Glomerular endothelial cell (primary cell): ENCODE data around the gene GM2A. TPM values are rescaled to one million over a fixed set of nuclear protein-coding genes. Genes with fewer than 3 reads are reported as not detected.

Experiments
- DNase-seq: peaks from one replicate; pipeline ENCODE4 v3.0.0-alpha.2; 2011; ENCODE audit warnings: low read depth, low spot score; ENCODE audit errors: extremely low read depth
- total RNA-seq: library from RNA; depleted of rRNA; stranded (reverse); fragments of >200 nt; gene quantifications from 2 replicates; pipeline ENCODE4 v1.2.3, GENCODE V29; 2015

Gene GM2A
- total RNA-seq: 38.4 and 43.3 TPM in 2 replicates

GRCh38 chr5:151252762-151253604 is at the start of gene GM2A:
GM2A (plus strand) TSS chr5:151253185; CDS start chr5:151253217, 32 bp downstream.
- peak; percentile 91 for DNase-seq

GRCh38 chr5:151204051-151204450 is 48.9 kb upstream of the GM2A start:
- DNase-seq: no peak

DNA sequence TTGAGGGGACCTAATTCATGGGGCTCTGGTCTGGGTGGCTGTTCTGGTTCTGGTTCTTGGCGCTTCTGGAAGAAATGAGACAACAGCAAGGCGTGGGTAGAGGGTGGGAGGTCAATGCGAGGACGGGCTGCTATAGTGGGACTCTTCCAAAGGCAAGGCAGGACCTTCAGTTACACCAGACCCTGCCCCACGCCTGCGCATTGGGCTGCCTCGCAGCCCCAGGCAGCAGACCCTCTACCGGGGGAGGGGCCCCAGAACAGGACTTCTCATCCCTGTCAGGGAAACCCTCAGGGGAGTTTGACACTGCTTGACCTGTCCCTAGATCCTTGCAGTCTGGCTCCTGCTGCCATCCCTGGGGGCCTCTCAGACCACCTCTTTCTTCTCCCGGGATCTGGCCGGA is 47.6 kb upstream of the GM2A start:
- no peak for DNase-seq

- no peak for DNase-seq
Observed at GRCh38 chr5:151208481-151208914, 44.5 kb upstream of the GM2A start.

- no peak for DNase-seq
Observed at GRCh38 chr5:151212406-151212798, 40.6 kb upstream of the GM2A start.

- no peak for DNase-seq
Observed at GRCh38 chr5:151213803-151214613, 39.0 kb upstream of the GM2A start.

GRCh38 chr5:151214614-151215545 is 38.1 kb upstream of the GM2A start:
- DNase-seq: no peak

DNA sequence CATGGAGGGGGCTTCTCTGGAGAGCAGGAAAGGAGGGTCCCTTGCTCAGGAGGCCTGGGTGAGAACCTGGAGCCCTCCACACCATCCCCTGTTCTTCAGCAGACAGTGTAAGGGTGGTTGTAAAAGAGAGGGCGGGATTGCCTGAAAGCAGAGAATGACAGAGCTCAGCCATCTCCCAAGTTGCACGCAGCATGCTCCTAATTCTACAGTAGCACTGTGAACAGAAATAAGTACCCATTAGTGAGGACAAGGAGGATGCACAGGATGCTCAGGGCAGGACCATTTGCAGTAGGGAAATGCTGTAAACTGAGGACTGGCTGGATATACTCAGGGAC is 37.5 kb upstream of the GM2A start:
- no peak for DNase-seq

GRCh38 chr5:151216781-151217180 is 36.2 kb upstream of the GM2A start:
- no peak for DNase-seq

DNA sequence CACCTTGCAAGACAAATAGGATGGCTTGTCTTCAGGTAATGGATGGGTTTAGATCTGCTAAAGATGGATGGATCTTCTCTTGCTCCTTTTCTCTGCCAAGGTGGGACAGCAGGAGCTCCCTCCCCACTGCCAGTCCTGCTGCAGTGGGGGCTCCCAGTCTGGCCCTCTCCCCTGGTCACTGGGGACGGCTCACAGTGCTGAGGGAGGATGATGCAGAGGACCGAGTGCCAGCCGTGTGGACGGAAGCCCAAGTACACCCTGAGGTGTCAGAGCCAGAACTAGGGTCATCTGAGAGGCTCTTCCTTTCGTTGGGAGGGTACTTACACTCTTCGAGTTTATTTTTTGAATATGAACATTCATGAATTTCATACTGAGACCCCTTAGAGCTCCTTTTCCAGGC is 34.8 kb upstream of the GM2A start:
- no peak for DNase-seq

DNA sequence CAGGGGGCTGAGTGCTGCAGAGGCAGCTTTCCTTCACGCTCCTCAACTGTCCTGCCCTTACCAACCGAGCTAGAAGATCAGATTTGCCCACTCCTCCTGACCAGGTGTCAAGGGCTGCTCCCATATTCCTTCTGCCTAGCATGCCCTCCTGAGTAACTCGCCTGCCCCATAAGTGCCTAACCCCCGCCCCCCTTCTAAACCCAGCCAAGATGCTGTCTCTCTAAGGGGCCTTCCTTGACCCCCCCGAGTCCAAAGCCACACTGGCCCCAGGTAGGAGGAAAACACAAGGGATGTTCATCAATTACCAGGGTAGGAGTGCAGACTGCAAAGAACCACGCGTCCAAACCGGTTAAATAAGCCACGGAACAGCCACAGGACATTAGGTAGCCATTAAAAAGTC is 33.8 kb upstream of the GM2A start:
- no peak for DNase-seq

DNA sequence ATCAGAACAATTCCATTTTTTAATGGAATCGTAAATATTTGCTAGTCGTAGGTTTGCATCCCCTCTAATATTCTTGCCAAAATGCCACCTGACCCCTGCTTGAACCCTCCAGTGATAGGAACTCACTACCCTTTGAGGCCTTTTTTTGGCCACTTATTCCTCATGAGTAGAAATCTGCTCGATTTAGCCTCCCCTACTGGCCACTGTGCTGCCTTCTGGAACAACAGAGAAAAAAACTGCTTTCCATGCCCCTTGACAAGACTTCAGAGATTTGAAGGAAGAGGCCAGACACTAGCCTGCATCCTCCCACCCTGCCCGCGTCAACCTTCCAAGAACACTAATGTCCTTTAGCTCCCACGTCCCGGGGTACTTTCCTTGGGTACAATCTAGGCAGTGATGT is 33.2 kb upstream of the GM2A start:
- no peak for DNase-seq

GRCh38 chr5:151221574-151221973 is 31.4 kb upstream of the GM2A start:
- no peak for DNase-seq

DNA sequence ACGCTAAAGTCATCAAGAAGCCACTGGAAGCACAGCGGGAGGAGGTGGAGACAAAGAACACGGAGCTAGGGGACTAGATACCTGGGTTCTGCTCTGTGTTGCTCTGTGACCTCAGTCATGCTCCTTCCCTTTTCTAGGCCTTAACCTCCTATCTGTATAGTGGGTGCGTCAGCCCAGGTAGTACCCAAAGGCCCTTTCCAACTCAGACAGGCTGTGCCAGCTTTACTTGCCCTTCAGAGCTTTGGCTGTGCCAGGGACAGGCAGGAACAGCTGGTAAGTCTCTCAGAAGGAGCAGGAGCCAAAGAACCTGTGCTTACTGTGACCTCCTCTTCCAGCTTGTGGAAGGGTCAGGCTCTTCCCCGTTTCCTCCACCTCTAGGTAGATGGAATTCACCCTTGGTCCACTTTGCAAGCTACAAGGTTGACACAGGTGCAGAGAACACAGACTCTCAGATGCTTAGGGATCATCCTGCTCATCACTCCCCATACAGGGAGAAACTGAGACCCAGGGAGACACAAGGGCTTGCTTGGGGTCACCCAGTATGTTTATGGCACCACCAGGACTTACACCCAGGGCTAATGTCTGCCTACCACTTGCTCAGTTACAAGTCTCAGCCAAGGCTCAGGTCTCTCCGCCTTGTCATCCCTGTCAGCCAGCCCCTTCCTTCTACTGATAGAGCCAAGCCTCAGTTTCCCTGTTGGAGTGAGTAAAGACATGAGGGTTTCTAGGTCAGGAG is 30.8 kb upstream of the GM2A start:
- DNase-seq: no peak

DNA sequence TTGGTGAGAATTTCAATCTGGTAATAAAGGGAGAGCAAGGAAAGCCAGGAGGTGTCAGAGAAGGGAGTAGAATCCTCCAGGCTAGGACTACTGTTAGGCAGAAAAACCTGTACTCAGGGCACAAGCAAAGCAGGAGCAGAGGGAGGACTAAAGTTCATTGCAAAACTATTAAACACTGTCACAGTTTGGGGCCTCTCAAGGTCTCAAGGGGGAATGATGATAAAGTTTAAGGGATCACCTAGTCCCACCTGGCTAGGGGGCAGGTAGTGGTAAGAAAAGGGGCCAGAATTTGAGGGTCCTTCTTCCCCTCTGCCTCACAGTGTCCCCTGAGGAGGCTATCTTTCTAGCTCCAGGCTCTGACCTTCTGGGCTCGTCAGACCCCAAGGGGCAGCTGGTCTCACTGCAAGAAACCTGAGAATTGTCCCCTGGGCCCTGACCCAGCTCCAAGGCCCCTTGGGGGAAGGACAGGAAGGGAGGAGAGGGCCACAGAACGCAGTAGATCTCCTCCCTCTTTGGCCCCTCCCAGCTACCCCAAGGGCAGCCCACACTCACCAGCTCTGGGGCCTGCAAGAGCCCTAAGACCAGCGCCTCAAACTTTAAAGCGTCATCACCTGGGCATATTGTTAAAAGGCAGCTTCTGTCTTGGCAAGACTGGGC is 30.1 kb upstream of the GM2A start:
- no peak for DNase-seq

DNA sequence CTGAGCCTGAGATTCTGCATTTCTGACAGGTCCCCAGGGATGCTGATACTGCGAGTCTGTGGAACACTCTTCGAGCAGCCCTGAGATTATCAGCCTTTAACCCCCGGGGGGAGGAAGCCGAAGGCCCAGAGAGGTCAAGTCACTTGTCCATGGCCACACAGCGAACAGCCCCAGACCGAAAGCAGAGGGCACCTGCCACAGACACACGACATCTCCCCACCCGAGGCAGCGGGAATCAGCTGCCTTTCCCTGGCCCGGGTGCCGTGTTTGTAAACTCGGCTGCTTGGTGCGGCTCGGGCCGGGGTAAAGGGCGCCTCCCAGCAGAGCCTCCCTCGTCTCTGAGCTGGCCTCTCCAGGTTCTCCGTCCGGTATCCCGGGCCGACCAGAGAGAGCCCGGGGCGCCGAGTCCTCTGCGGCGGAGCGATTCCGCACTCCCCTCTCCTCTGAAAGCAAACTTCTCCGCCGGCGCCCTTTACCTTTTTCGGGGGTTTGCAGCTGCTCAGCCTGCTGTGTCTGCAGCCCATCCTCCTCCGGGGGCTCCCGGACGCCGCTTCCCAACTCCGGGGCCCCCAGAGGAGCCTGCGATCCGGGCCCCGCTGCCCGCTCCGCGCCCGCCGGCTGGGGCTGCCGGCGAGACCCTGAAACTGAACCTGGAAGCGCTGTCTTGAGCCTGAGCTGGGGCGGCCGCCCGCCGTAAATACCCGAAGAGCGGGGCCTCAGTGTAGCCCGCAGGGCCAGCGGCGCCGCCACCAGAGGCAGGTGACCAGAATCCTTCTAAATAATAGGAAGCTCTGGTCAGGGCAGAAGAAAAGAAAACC is 29.3 kb upstream of the GM2A start, which contains the start of gene CCDC69:
CCDC69 (minus strand) TSS at position 646 of the 818 bp plus-strand sequence; CDS start at position 524, 122 bp downstream.
- no peak for DNase-seq

DNA sequence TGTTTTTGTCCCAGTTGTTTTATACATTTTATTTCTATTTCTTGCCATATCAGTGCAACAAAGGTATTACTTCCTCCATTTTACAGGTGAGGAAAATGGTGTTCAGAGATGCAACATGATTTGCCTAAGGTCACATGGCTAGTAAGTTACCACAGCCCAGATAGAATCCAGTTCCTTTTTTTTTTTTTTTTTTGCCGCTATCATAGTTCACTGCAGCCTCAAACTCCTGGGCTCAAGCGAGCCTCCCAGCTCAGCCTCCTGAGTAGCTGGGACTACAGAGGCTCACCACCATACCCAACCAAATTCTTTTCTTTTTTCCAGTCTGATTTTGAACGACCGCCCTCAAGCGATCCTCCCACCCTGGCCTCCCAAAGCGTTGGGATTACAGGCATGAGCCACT is 28.6 kb upstream of the GM2A start:
- DNase-seq: no peak

DNA sequence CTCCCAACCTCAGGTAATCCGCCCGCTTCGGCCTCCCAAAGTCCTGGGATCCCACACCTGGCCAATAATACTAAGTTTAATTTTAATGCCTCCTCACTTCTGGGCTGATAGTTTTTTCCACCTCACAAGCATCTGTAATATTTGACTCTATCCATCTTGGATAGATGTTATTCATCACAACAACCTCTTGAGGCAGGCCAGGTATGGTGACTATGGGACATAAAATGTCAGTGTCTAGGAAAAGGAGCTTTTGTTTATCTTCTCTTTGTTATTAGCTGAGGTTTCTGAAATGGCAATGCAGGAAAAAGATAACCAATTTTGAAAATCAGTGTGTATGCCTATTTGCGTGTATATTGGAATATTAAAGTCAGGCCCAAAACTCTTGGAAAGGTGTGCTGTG is 27.9 kb upstream of the GM2A start:
- DNase-seq: no peak

DNA sequence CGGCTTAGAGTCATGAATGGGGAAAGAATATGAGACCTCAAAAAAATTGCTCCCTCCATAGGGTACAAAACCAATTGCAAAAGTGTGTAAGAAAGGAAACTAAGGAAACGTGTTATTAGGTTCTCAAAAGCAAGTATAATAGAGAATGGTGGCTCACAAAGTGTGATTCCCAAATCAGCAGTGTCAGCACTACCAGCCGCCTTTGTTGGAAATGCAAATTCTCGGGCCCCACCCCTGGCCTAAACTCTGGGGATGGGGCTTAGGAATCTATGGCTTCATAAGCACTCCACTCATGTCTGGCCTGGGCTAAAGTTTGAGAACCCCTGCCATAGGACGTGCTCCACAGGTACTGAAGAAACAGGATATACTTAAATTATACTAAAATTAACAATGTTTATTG is 27.5 kb upstream of the GM2A start:
- DNase-seq: no peak
